NCI-H1092 (cell line): ENCODE data around the gene TREM1.
"Not testable (repeated sequence)": the region's sequence is repeated elsewhere in the genome, so short reads cannot be mapped to it uniquely, and the experiment has no call there.

Experiments
- DNase-seq: peaks from one replicate; lab custom pipeline; 2025; lab: John Stamatoyannopoulos, UW

TREM1 gene

GRCh38 chr6:41257369-41258195 lies 28.9 kb downstream of the TREM1 start:
- no peak for DNase-seq

- DNase-seq: no peak
Observed at GRCh38 chr6:41256383-41256782, 30.1 kb downstream of the TREM1 start.

GRCh38 chr6:41255638-41256246 lies 30.7 kb downstream of the TREM1 start:
- no peak for DNase-seq

GRCh38 chr6:41255110-41255509 lies 31.4 kb downstream of the TREM1 start:
- no peak for DNase-seq

- DNase-seq: no peak
Observed at GRCh38 chr6:41252401-41253169, 33.9 kb downstream of the TREM1 start.

- DNase-seq: no peak
Observed at GRCh38 chr6:41247882-41248705, 38.4 kb downstream of the TREM1 start.

GRCh38 chr6:41247288-41247865 lies 39.1 kb downstream of the TREM1 start:
- DNase-seq: no peak

- not testable (repeated sequence) for DNase-seq
Observed at GRCh38 chr6:41246529-41246928, 40.0 kb downstream of the TREM1 start.

GRCh38 chr6:41239467-41240159 lies 46.9 kb downstream of the TREM1 start:
- DNase-seq: no peak

GRCh38 chr6:41237128-41237527 lies 49.4 kb downstream of the TREM1 start:
- DNase-seq: no peak

GRCh38 chr6:41236276-41236675 lies 50.2 kb downstream of the TREM1 start:
- DNase-seq: no peak

- no peak for DNase-seq
Observed at GRCh38 chr6:41232667-41233066, 53.8 kb downstream of the TREM1 start.

- DNase-seq: no peak
Observed at GRCh38 chr6:41231246-41231645, 55.2 kb downstream of the TREM1 start.

GRCh38 chr6:41229721-41230120 lies 56.8 kb downstream of the TREM1 start:
- no peak for DNase-seq

GRCh38 chr6:41228616-41229015 lies 57.9 kb downstream of the TREM1 start:
- DNase-seq: no peak

- no peak for DNase-seq
Observed at GRCh38 chr6:41228096-41228495, 58.4 kb downstream of the TREM1 start, which contains the start of gene TREML4. TSS of gene TREML4 (plus strand) at chr6:41228349. CDS start at chr6:41228428, 79 bp downstream.

GRCh38 chr6:41226752-41227151 lies 59.7 kb downstream of the TREM1 start:
- DNase-seq: no peak

- no peak for DNase-seq
Observed at GRCh38 chr6:41224800-41225199, 61.7 kb downstream of the TREM1 start.
